ENCODE results near the gene CTNND1.

- no peak for TF ChIP-seq CTCF (conservative IDR thresholded peaks at IDR 0.05; ENCODE audit: low read length)
- TF ChIP-seq EZH2phosphoT487 (IDR thresholded peaks at IDR 0.05; ENCODE audit: borderline replicate concordance, low read depth, low read length) = no peak
Observed at GRCh38 chr11:57842873-57843272, 81.3 kb downstream of the CTNND1 start.
